ENCODE measurements around the gene POC1A.

- TF ChIP-seq CTCF (optimal IDR thresholded peaks at IDR 0.05 in 1 of 3, IDR thresholded peaks at IDR 0.05 in 1 of 3, conservative IDR thresholded peaks at IDR 0.05 in 1 of 3; ENCODE audit: extremely low read depth in 1 of 3, insufficient read depth in 2 of 3, low read length in 3 of 3) (no peak), EZH2 (IDR thresholded peaks at IDR 0.05; ENCODE audit: low read length) (no peak)
Observed at GRCh38 chr3:52050571-52050970, 103.7 kb downstream of the POC1A start.

Data from keratinocyte (primary cell).